ENCODE results near the gene TESMIN. TPM values are rescaled to one million over a fixed set of nuclear protein-coding genes. Genes with fewer than 3 reads are reported as not detected.
A peak's percentile ranks its signal among the peaks of the same experiment; 100 is the strongest.

TESMIN gene
- total and polyA plus RNA-seq, 2 of the 4 experiments (the other 2 are of a cell fraction): 0.90 to 2.2 TPM

GRCh38 chr11:68685656-68686380 lies 65.5 kb downstream of the TESMIN start:
- H3K27me3 ChIP-seq (ENCODE audit: control insufficient read depth, insufficient read depth, low read length): peaks cover 60% of the 10 kb centered on the region
- H2BK20ac ChIP-seq (ENCODE audit: low read depth, low read length): no peak overlapping the region
- dilution Hi-C loops (cut with HindIII; ENCODE audit: low sequenced_read_pairs, unreplicated experiment): no loop called here
- TF ChIP-seq RFX5 (IDR thresholded peaks at IDR 0.05; ENCODE audit: low read depth, low read length) (no peak), NFE2L2 (IDR thresholded peaks at IDR 0.05; ENCODE audit: low read depth, low read length) (no peak), CHD1 (IDR thresholded peaks at IDR 0.05; ENCODE audit: low read depth, low read length) (no peak), MAFK (IDR thresholded peaks at IDR 0.05; ENCODE audit: low read depth, low read length) (no peak), FOS (IDR thresholded peaks at IDR 0.05; ENCODE audit: low read depth, low read length) (no peak), BHLHE40 (IDR thresholded peaks at IDR 0.05; ENCODE audit: low read depth, low read length) (no peak), RCOR1 (IDR thresholded peaks at IDR 0.05; ENCODE audit: insufficient replicate concordance, low read length) (no peak), MXI1 (IDR thresholded peaks at IDR 0.05; ENCODE audit: borderline replicate concordance, low read depth, low read length) (no peak), RAD21 (IDR thresholded peaks at IDR 0.05; ENCODE audit: low read length) (no peak), CTCF (conservative IDR thresholded peaks at IDR 0.05; ENCODE audit: low read depth, low read length) (no peak), ELK1 (IDR thresholded peaks at IDR 0.05; ENCODE audit: borderline replicate concordance, low read depth, low read length) (no peak), CEBPB (IDR thresholded peaks at IDR 0.05; ENCODE audit: low read depth, low read length) (no peak), MAZ (IDR thresholded peaks at IDR 0.05; ENCODE audit: borderline replicate concordance, low read depth, low read length) (no peak), POLR2A (IDR thresholded peaks at IDR 0.05; ENCODE audit: low read depth, low read length) (no peak), SMC3 (IDR thresholded peaks at IDR 0.05; ENCODE audit: low read depth, low read length) (no peak)
- ChIA-PET POLR2A (ENCODE audit: unreplicated experiment) (no interaction called here), CTCF (no interaction called here)
- no peak overlapping the region for H2AK5ac ChIP-seq (ENCODE audit: low read depth, low read length)
- H3K14ac ChIP-seq (replicated peaks; ENCODE audit: low read depth, low read length): no peak overlapping the region
- intact Hi-C loops (cut with micrococcal nuclease): no loop called here
- H2AFZ ChIP-seq (replicated peaks; ENCODE audit: low read length, poor library complexity): peak overlapping the region; percentile 39
- no peaks in the 10 kb centered on the region for H3K36me3 ChIP-seq (ENCODE audit: control insufficient read depth, insufficient read depth, low read length)
- no peak overlapping the region for H3K4me2 ChIP-seq (ENCODE audit: low read depth, low read length)
- H3K56ac ChIP-seq (ENCODE audit: extremely low read depth, insufficient read depth, low read length): no peak overlapping the region
- H3K79me1 ChIP-seq (ENCODE audit: low read depth in 1 of 2, low read length in 2 of 2): no peaks in the 10 kb centered on the region
- H3K4me3 ChIP-seq (ENCODE audit: insufficient read depth, low read depth, low read length): no peak overlapping the region
- no TSS peak for BruUV-seq (replicated peaks)
- H3K9me3 ChIP-seq (ENCODE audit: control insufficient read depth, insufficient read depth, low read length): no peaks in the 10 kb centered on the region
- ATAC-seq (ENCODE audit: low read depth): no peak
- no peak overlapping the region for H2BK120ac ChIP-seq (ENCODE audit: low read depth, low read length)
- no peak overlapping the region for H3K23ac ChIP-seq (ENCODE audit: low read depth, low read length)
- in situ Hi-C loops (cut with MboI; ENCODE audit: low sequenced_read_pairs): no loop called here
- H3K4ac ChIP-seq (ENCODE audit: low read depth, low read length): no peak overlapping the region
- peaks cover 3% of the 10 kb centered on the region; the same call in 1 of the 2 replicates for H3K4me1 ChIP-seq (ENCODE audit: control insufficient read depth, insufficient read depth, low read length)
- no peak overlapping the region for H4K5ac ChIP-seq (ENCODE audit: low read depth, low read length)
- no peak overlapping the region for H3K27ac ChIP-seq (ENCODE audit: insufficient read depth, low read length)
- no peak overlapping the region for H4K8ac ChIP-seq (ENCODE audit: low read depth in 2 of 2, low read length in 2 of 2)
- H4K20me1 ChIP-seq (ENCODE audit: insufficient read depth, low read length): no peaks in the 10 kb centered on the region; the same call in 1 of the 2 replicates
- H3K9me1 ChIP-seq (ENCODE audit: insufficient read depth, low read length): no peaks in the 10 kb centered on the region; the same call in 1 of the 2 replicates
- H2BK15ac ChIP-seq (ENCODE audit: low read depth, low read length): no peak overlapping the region
- H2BK5ac ChIP-seq (ENCODE audit: low read depth, low read length, poor library complexity, severe bottlenecking): no peak overlapping the region
- H3K9ac ChIP-seq (ENCODE audit: low read depth, low read length): no peak overlapping the region
- H4K91ac ChIP-seq (ENCODE audit: insufficient read depth, low read depth, low read length): no peak overlapping the region
- no peak overlapping the region for H3K18ac ChIP-seq (ENCODE audit: low read depth, low read length)
- no peak for DNase-seq
- no peak overlapping the region for H2AK9ac ChIP-seq (replicated peaks; ENCODE audit: low read depth, low read length, poor library complexity)
- WGBS, 2 experiments (ENCODE audit: extremely low coverage in 2 of 2, insufficient read length in 1 of 2): 96% methylated on average over 17 of the region's 18 CpGs; no CpG with 5 or more reads in 1 of the 2 experiments

Data from IMR-90 (cell line).